Measurements from ENCODE around the gene NOL11. TPM values are rescaled to one million over a fixed set of nuclear protein-coding genes. Genes with fewer than 3 reads are reported as not detected.
"Not testable (repeated sequence)": the region's sequence is repeated elsewhere in the genome, so short reads cannot be mapped to it uniquely, and the experiment has no call there.

The NOL11 gene
- total RNA-seq, 2 experiments from 2014 or later, result 109 to 110 TPM

DNA sequence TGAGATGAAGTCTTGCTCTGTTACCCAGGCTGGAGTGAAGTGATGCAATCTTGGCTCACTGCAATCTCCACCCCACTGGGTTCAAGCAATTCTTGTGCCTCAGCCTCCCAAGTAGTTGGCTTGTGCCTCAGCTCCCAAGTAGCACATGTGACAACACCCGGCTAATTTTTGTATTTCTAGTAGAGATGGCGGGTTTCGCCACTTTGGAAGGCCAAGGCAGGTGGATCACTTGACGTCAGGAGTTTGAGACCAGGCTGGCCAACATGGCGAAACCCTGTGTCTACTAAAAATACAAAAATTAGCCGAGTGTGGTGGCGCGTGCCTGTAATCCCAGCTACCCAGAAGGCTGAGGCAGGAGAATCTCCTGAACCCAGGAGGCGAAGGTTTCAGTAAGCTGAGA, 39.0 kb downstream of the NOL11 start:
- H3K27me3 Mint-ChIP-seq, DNase-seq, H3K9me3 Mint-ChIP-seq, H3K4me1 Mint-ChIP-seq, H3K4me3 Mint-ChIP-seq, H3K27ac Mint-ChIP-seq: not testable (repeated sequence)
- peaks cover 14% of the 10 kb centered on the region for H3K36me3 Mint-ChIP-seq

DNA sequence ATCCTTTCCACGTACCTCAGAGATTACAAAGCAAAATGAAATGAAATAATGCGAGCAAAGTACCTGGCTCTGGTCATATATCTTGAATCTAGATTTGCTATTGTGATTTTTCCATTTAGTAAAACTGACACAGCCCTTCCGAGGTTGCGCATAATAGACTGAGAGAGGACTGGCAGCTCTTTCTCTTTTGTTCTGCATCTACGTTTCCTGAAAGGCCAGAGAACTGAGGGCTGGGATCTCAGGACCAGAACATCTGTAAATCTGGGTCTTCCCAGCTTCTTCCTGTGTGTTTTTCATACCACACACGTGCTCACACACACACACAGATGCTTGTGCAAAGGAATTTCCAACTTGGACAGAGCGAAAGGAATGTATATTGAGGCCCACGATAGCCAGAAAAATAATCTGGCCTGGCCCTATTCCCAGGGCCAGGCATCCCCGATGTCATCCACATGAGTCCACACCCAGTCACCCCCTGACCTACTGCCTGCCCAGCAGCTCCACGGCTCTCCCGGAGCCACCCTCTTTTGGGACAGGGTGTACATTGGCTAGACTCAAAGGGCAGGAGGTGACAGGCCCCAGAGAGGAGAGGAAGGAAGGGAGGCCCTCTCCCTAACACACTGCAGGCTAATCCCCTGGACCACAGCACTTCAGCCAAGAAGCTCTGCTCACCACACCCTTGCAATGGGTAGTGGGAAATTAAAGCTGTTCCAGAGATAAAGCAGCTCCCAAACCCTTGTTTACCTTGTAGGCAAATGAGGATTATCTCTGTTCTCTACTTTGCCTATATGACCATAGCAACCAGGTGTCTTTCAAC, 41.8 kb downstream of the NOL11 start:
- Mint-ChIP-seq H3K36me3 (peaks cover 5% of the 10 kb centered on the region), H3K27me3 (no peaks in the 10 kb centered on the region), H3K9me3 (no peaks in the 10 kb centered on the region), H3K4me1 (peaks cover 5% of the 10 kb centered on the region), H3K4me3 (no peak overlapping the region), H3K27ac (no peak overlapping the region)
- no peak for DNase-seq

GRCh38 chr17:67765623-67766022, 47.9 kb downstream of the NOL11 start:
- Mint-ChIP-seq H3K4me1 (no peaks in the 10 kb centered on the region), H3K27me3 (no peaks in the 10 kb centered on the region), H3K27ac (no peak overlapping the region), H3K9me3 (no peaks in the 10 kb centered on the region), H3K36me3 (peaks cover 2% of the 10 kb centered on the region), H3K4me3 (no peak overlapping the region)
- DNase-seq, result no peak

DNA sequence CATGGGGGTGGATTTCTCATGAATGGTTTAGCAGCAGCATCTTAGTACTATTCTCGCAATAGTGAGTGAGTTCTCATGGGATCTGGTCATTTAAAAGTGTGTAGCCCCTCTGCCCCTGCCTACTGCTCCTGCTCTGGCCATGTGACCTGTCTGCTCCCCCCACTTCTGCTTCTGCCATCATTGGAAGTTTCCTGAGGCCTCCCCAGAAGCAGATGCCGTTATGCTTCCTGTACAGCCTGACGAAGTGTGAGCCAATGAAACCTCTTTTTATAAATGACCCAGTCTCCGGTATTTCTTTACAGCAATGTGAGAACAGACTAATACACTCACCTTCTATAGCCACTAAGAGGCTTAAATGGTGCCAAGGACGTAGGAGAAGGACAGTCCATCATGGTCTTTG, 51.5 kb downstream of the NOL11 start:
- Mint-ChIP-seq H3K36me3 (peaks cover 2% of the 10 kb centered on the region), H3K27ac (no peak overlapping the region)

DNA sequence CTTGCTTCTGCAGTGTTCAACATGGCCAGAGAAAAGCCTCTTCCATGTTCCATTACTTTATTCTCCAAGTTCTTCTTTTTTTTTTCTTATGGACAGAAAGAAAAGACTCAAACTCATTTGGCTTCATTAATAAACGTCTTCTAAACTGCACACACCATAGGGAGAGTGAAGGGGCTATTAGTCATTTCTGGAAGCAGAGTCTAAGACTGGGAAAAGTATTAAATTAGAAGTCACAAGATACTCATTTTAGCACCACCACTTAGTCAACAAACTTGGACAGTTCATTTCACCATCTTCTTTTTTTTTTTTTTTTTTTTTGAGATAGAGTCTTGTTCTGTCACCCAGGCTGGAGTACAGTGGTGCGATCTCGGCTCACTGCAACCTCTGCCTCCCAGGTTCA, 52.8 kb downstream of the NOL11 start:
- Mint-ChIP-seq H3K4me1 (no peaks in the 10 kb centered on the region), H3K27ac (no peak overlapping the region), H3K36me3 (peaks cover under 1% of the 10 kb centered on the region), H3K27me3 (no peaks in the 10 kb centered on the region), H3K4me3 (no peak overlapping the region), H3K9me3 (no peaks in the 10 kb centered on the region)
- DNase-seq, result no peak

More for the DNA sequence above, 51.5 kb downstream of the NOL11 start:
- no peaks in the 10 kb centered on the region for H3K27me3 Mint-ChIP-seq
- no peak overlapping the region for H3K4me3 Mint-ChIP-seq
- no peaks in the 10 kb centered on the region for H3K4me1 Mint-ChIP-seq
- no peaks in the 10 kb centered on the region for H3K9me3 Mint-ChIP-seq
- no peak for DNase-seq

- H3K27ac Mint-ChIP-seq, result no peak overlapping the region
- no peak overlapping the region for H3K4me3 Mint-ChIP-seq
- H3K36me3 Mint-ChIP-seq, result no peaks in the 10 kb centered on the region
- no peaks in the 10 kb centered on the region for H3K27me3 Mint-ChIP-seq
- H3K4me1 Mint-ChIP-seq, result no peaks in the 10 kb centered on the region
- H3K9me3 Mint-ChIP-seq, result no peaks in the 10 kb centered on the region
- no peak for DNase-seq
These were observed 54.9 kb downstream of the NOL11 start for GRCh38 chr17:67772679-67773078.

GRCh38 chr17:67773246-67773645, 55.5 kb downstream of the NOL11 start:
- Mint-ChIP-seq H3K36me3 (no peaks in the 10 kb centered on the region), H3K27me3 (no peaks in the 10 kb centered on the region), H3K27ac (no peak overlapping the region), H3K4me1 (no peaks in the 10 kb centered on the region), H3K9me3 (no peaks in the 10 kb centered on the region), H3K4me3 (no peak overlapping the region)
- no peak for DNase-seq

DNA sequence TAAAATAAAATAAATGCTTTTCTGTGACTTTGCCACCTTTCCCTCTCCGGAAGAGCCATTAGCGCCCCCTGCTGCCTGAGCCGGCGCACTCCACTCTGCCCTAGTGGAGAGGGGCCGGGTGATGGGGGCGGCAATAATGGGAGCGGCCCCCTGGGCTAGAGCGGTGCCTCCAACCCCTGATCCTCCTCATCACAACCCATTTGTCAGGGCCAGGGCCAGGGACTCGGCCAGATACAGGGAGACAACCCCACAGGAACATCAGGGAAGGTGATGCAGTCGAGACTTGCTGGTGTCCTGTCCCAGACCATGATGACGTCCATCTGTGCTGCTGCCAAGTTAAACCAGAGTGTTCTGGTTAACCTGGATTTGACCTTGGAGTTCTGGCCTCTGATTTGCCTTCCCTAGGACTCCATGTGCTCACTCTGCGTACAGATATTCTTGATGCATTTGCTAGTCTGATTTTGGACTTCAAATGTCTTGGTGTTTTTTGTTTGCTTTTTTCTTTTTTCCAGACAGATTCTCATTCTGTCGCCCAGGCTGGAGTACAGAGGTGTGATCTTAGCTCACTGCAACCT, 61.4 kb downstream of the NOL11 start:
- Mint-ChIP-seq H3K27ac (no peak overlapping the region), H3K27me3 (no peaks in the 10 kb centered on the region), H3K4me3 (no peak overlapping the region), H3K9me3 (no peaks in the 10 kb centered on the region), H3K4me1 (no peaks in the 10 kb centered on the region), H3K36me3 (no peaks in the 10 kb centered on the region)
- DNase-seq, result peak; percentile 38

DNA sequence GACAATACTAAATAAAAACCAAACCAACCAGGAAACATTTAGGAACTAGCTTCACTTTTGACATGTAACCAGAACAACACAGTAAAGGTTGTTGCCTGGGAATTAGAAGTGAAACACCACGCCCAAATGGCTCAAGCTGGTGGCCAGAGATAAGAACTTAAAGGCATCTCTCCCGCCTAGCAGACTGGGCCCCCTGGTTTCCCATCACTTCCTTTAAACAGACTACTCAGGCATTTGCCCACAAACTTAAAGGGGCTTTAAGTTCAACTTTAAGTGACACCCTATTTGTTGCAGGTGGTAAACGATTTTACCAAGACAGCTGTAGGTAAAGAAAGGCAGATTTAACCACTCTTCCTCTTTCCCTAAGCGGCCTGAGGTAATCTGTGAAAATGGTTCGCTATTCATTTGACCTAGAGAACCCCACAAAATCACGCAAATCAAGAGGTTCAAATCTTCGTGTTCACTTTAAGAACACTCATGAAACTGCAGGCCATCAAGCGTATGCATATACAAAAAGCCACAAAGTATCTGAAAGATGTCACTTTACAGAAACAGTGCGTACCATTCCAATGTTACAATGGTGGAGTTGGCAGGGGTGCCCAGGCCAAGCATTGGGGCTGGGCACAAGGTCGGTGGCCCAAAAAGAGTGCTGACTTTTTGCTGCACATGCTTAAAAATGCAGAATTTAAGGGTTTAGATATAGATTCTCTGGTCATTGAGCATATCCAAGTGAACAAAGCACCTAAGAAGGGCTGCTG, 66.8 kb downstream of the NOL11 start:
- Mint-ChIP-seq H3K36me3 (no peaks in the 10 kb centered on the region), H3K27ac (no peak overlapping the region), H3K4me1 (no peaks in the 10 kb centered on the region), H3K9me3 (no peaks in the 10 kb centered on the region), H3K27me3 (no peaks in the 10 kb centered on the region), H3K4me3 (no peak overlapping the region)
- DNase-seq, result no peak

GRCh38 chr17:67785122-67785477, 67.4 kb downstream of the NOL11 start:
- no peak overlapping the region for H3K4me3 Mint-ChIP-seq
- H3K27ac Mint-ChIP-seq, result no peak overlapping the region
- no peaks in the 10 kb centered on the region for H3K36me3 Mint-ChIP-seq
- H3K4me1 Mint-ChIP-seq, result no peaks in the 10 kb centered on the region
- H3K9me3 Mint-ChIP-seq, result no peaks in the 10 kb centered on the region
- no peak for DNase-seq
- no peaks in the 10 kb centered on the region for H3K27me3 Mint-ChIP-seq

GRCh38 chr17:67785504-67785903, 67.8 kb downstream of the NOL11 start:
- Mint-ChIP-seq H3K27me3 (no peaks in the 10 kb centered on the region), H3K4me3 (no peak overlapping the region), H3K4me1 (no peaks in the 10 kb centered on the region), H3K36me3 (no peaks in the 10 kb centered on the region), H3K9me3 (no peaks in the 10 kb centered on the region), H3K27ac (no peak overlapping the region)
- no peak for DNase-seq

Other genes starting within 250 kb of the NOL11 start
- gene BPTF, start 107.6 kb downstream of the NOL11 start, total RNA-seq, result 10 to 100 TPM; 69.7 to 77.0 TPM

Measured in activated naive CD8-positive, alpha-beta T cell treated with anti-CD3 and anti-CD28 coated beads for 36 hours (primary cell).